Ureter (tissue), 1 donor: ENCODE results near the gene DNAH14. TPM values are rescaled to one million over a fixed set of nuclear protein-coding genes. Genes with fewer than 3 reads are reported as not detected.
A peak's percentile ranks its signal among the peaks of the same experiment; 100 is the strongest.

Experiments
- DNase-seq: peaks from one replicate; pipeline ENCODE4 v3.0.0-alpha.2; 2020; ENCODE audit warnings: low spot score
- total RNA-seq: library from RNA; stranded (reverse); gene quantifications from one replicate; pipeline ENCODE4 v1.2.4, GENCODE V29; 2023
- donor health status: DM: yes; HTN: yes; CAD: no.

The DNAH14 gene
- total RNA-seq, 1 donor from 2014 or later = 27.5 TPM

GRCh38 chr1:225408249-225408648 is 478.8 kb downstream of the DNAH14 start:
- no peak for DNase-seq

- no peak for DNase-seq
Observed at GRCh38 chr1:225409051-225409450, 479.6 kb downstream of the DNAH14 start.

GRCh38 chr1:225410036-225410435 is 480.6 kb downstream of the DNAH14 start:
- no peak for DNase-seq

- DNase-seq = no peak
Observed at GRCh38 chr1:225412321-225412720, 482.8 kb downstream of the DNAH14 start.

GRCh38 chr1:225412803-225413351 is 483.4 kb downstream of the DNAH14 start:
- no peak for DNase-seq

- DNase-seq = no peak
Observed at GRCh38 chr1:225413708-225414375, 484.4 kb downstream of the DNAH14 start.

- DNase-seq = no peak
Observed at GRCh38 chr1:225415307-225415706, 485.8 kb downstream of the DNAH14 start.

- DNase-seq = no peak
Observed at GRCh38 chr1:225415967-225416745, 486.7 kb downstream of the DNAH14 start.

GRCh38 chr1:225418059-225418458 is 488.6 kb downstream of the DNAH14 start:
- no peak for DNase-seq

GRCh38 chr1:225418598-225418997 is 489.1 kb downstream of the DNAH14 start:
- no peak for DNase-seq

- no peak for DNase-seq
Observed at GRCh38 chr1:225422031-225422605, 492.6 kb downstream of the DNAH14 start.

GRCh38 chr1:225422795-225423517 is 493.5 kb downstream of the DNAH14 start:
- no peak for DNase-seq

- DNase-seq = no peak
Observed at GRCh38 chr1:225423518-225423855, 494.0 kb downstream of the DNAH14 start.

GRCh38 chr1:225424562-225425200 is 495.2 kb downstream of the DNAH14 start:
- no peak for DNase-seq

- DNase-seq = no peak
Observed at GRCh38 chr1:225425201-225425786, 495.8 kb downstream of the DNAH14 start.

- no peak for DNase-seq
Observed at GRCh38 chr1:225426395-225427234, 497.1 kb downstream of the DNAH14 start.

- DNase-seq = no peak
Observed at GRCh38 chr1:225427235-225428067, 498.0 kb downstream of the DNAH14 start, which contains the start of gene LBR. LBR (minus strand) TSS chr1:225428038; CDS start chr1:225424075, 3,963 bp downstream.

- peak; percentile 95 for DNase-seq
Observed at GRCh38 chr1:225428068-225428880, 498.8 kb downstream of the DNAH14 start.
